Keratinocyte (primary cell): ENCODE results near the gene KLHL20. TPM values are rescaled to one million over a fixed set of nuclear protein-coding genes. Genes with fewer than 3 reads are reported as not detected.

ENCODE experiments used
- DNase-seq: peaks from one replicate; pipeline ENCODE4 v3.0.0-alpha.2; 2011; ENCODE audit warnings: low read depth, missing footprints, low spot score
- FAIRE-seq: peaks from 2 replicates; lab custom pipeline; 2011; peaks lifted over from hg19 to GRCh38; lab: Jason Lieb, UNC
- H2AFZ ChIP-seq: 2 replicates; pipeline ENCODE4 v1.6.0; 2012; ENCODE audit warnings: low read length, control low read depth, inconsistent platforms; ENCODE audit not compliant: control insufficient read depth
- H3K27ac ChIP-seq: 2 replicates; pipeline ENCODE4 v1.5.1; 2011; ENCODE audit warnings: low read length; ENCODE audit not compliant: control insufficient read depth, insufficient read depth
- H3K27me3 ChIP-seq: 3 replicates; pipeline ENCODE4 v1.6.0; 2011; ENCODE audit warnings: low read length; ENCODE audit not compliant: control insufficient read depth, insufficient read depth; ENCODE audit errors: extremely low read depth
- H3K36me3 ChIP-seq, 2 experiments: 2 replicates in 1 of 2; 3 replicates in 1 of 2; pipeline ENCODE4 v1.5.1; 2011; ENCODE audit warnings: low read length in 2 of 2, mild to moderate bottlenecking in 1 of 2; ENCODE audit not compliant: control insufficient read depth in 2 of 2, insufficient read depth in 2 of 2; ENCODE audit errors: extremely low read depth in 1 of 2
- H3K4me1 ChIP-seq: 3 replicates; pipeline ENCODE4 v1.5.1; 2011; ENCODE audit warnings: low read length; ENCODE audit not compliant: control insufficient read depth, insufficient read depth; ENCODE audit errors: extremely low read depth
- H3K4me2 ChIP-seq: 3 replicates; pipeline ENCODE4 v1.6.0; 2011; ENCODE audit warnings: low read depth, low read length; ENCODE audit not compliant: control insufficient read depth, insufficient read depth; ENCODE audit errors: extremely low read depth
- H3K4me3 ChIP-seq, 3 experiments: fragments of 200-600 bp in 1 of 3; sonication (generic) in 1 of 3; 2 replicates in 2 of 3; 3 replicates in 1 of 3; pipeline ENCODE4 v1.5.1; 2011 to 2016; ENCODE audit warnings: low read length in 3 of 3, mild to moderate bottlenecking in 3 of 3, control low read depth in 2 of 3, inconsistent platforms in 1 of 3, low read depth in 1 of 3, mixed read lengths in 1 of 3, mixed run types in 1 of 3, moderate library complexity in 1 of 3; ENCODE audit not compliant: control insufficient read depth in 2 of 3, insufficient read depth in 2 of 3; ENCODE audit errors: extremely low read depth in 1 of 3
- H3K79me2 ChIP-seq: 2 replicates; pipeline ENCODE4 v1.6.0; 2012; ENCODE audit warnings: low read length; ENCODE audit not compliant: control insufficient read depth, insufficient read depth
- H3K9ac ChIP-seq: 3 replicates; pipeline ENCODE4 v1.6.0; 2011; ENCODE audit warnings: low read length; ENCODE audit not compliant: control insufficient read depth, insufficient read depth; ENCODE audit errors: extremely low read depth
- H3K9me1 ChIP-seq: 3 replicates; pipeline ENCODE4 v1.6.0; 2011; ENCODE audit warnings: low read length; ENCODE audit not compliant: control insufficient read depth, insufficient read depth; ENCODE audit errors: extremely low read depth
- H3K9me3 ChIP-seq: 2 replicates; pipeline ENCODE4 v1.5.1; 2012; ENCODE audit warnings: low read depth, low read length; ENCODE audit not compliant: control insufficient read depth
- H4K20me1 ChIP-seq: 3 replicates; pipeline ENCODE4 v1.6.0; 2011; ENCODE audit warnings: low read length; ENCODE audit not compliant: control insufficient read depth, insufficient read depth; ENCODE audit errors: extremely low read depth
- CTCF ChIP-seq, 3 experiments: IDR thresholded peaks in 1 of 3; conservative IDR thresholded peaks in 1 of 3; optimal IDR thresholded peaks in 1 of 3; 2 replicates in 2 of 3; 3 replicates in 1 of 3; pipeline versions ENCODE3 to v1.5.1; 2011; ENCODE audit warnings: low read length in 3 of 3, mild to moderate bottlenecking in 3 of 3, moderate library complexity in 2 of 3, control low read depth in 1 of 3, inconsistent platforms in 1 of 3; ENCODE audit not compliant: insufficient read depth in 2 of 3; ENCODE audit errors: extremely low read depth in 1 of 3
- EZH2 ChIP-seq: IDR thresholded peaks from one replicate; pipeline ENCODE4 v1.6.1; 2012; ENCODE audit warnings: inconsistent platforms, mild to moderate bottlenecking, low read length, moderate library complexity
- dilution Hi-C: fragments of 300-500 bp; cut with MboI; formaldehyde crosslinking; loops from one replicate; pipeline ENCODE4 v1.7.0; 2020; ENCODE audit warnings: low sequenced_read_pairs; ENCODE audit not compliant: extremely low pct_ligation_motif_present
- polyA plus RNA-seq, 5 experiments: library from polyadenylated mRNA; depleted of rRNA in 3 of 5; stranded (reverse) in 3 of 5; stranded (forward) in 1 of 5; unstranded in 1 of 5; fragments of >200 nt; gene quantifications; 1 replicate in 1 of 5; 2 replicates in 3 of 5; 3 replicates in 1 of 5; pipeline versions ENCODE4 v1.2.1 to v1.2.3, GENCODE V29; 2011 to 2012; ENCODE audit warnings: missing spikeins in 2 of 5, low read depth in 1 of 5, low replicate concordance in 1 of 5

KLHL20 gene
- polyA plus RNA-seq, 1 donor (not counting 4 experiments of a cell fraction or from before 2014, with no cell fraction given) = 17.4 TPM

DNA sequence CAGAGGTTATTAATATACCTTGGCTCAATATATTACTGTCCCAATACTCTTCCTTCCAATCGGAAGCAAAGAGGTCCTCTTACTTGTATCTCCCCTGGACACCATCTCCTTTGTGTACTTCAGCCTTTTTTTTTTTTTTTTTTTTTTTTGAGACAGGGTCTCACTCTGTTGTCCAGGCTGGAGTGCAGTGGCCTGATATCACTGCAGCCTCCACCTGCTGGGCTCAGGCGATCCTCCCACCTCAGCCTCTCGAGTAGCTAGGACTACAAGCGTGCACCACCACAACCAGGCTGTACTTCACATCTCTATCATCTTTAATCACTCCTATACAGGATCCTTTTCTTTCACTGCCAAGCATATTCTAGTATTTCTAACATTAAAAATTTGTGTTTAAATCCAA is 106.9 kb downstream of the KLHL20 start:
- Histone ChIP-seq H3K27me3 (no peaks in the 10 kb centered on the region), H3K36me3 (peaks cover 2 to 11% of the 10 kb centered on the region in 2 experiments), H3K4me2 (no peak overlapping the region), H2AFZ (no peak overlapping the region), H3K79me2 (peaks cover 64% of the 10 kb centered on the region), H3K9ac (no peak overlapping the region), H4K20me1 (no peaks in the 10 kb centered on the region), H3K9me1 (peaks cover 3% of the 10 kb centered on the region), H3K4me3 (no peak overlapping the region), H3K9me3 (no peaks in the 10 kb centered on the region), H3K4me1 (peaks cover 7% of the 10 kb centered on the region), H3K27ac (no peak overlapping the region)
- dilution Hi-C loops = no loop called here
- DNase-seq (no peak), FAIRE-seq (no peak)
- TF ChIP-seq EZH2 = no peak
- TF ChIP-seq CTCF (optimal IDR thresholded peaks at IDR 0.05 in 1 of 3, IDR thresholded peaks at IDR 0.05 in 1 of 3, conservative IDR thresholded peaks at IDR 0.05 in 1 of 3; ENCODE audit: extremely low read depth in 1 of 3, insufficient read depth in 2 of 3, low read length in 3 of 3) = no peak

- Histone ChIP-seq H3K79me2 (peaks cover 50% of the 10 kb centered on the region), H3K27me3 (no peaks in the 10 kb centered on the region), H3K27ac (peak overlapping the region; percentile 97), H3K9ac (peak overlapping the region; percentile 97), H3K4me2 (peak overlapping the region; percentile 97), H2AFZ (peak overlapping the region; percentile 92), H3K4me1 (peaks cover 10% of the 10 kb centered on the region), H3K36me3 (peaks cover 0 to 8% of the 10 kb centered on the region in 2 experiments), H4K20me1 (no peaks in the 10 kb centered on the region), H3K4me3 (peak overlapping the region; percentile 75 to 93 (median 79)), H3K9me3 (no peaks in the 10 kb centered on the region), H3K9me1 (peaks cover 3% of the 10 kb centered on the region)
- dilution Hi-C loops = no loop called here
- no peak for FAIRE-seq
- no peak for DNase-seq
- TF ChIP-seq CTCF (optimal IDR thresholded peaks at IDR 0.05 in 1 of 3, IDR thresholded peaks at IDR 0.05 in 1 of 3, conservative IDR thresholded peaks at IDR 0.05 in 1 of 3; ENCODE audit: extremely low read depth in 1 of 3, insufficient read depth in 2 of 3, low read length in 3 of 3) (no peak), EZH2 (no peak)
These were observed 109.1 kb downstream of the KLHL20 start for GRCh38 chr1:173823781-173824314.
